Panc1 (cell line): ENCODE measurements around the gene CDX1. TPM values are rescaled to one million over a fixed set of nuclear protein-coding genes. Genes with fewer than 3 reads are reported as not detected.

Source experiments
- ATAC-seq: fragments of 200-7000 bp; cut with Tn5 transposase; 2 replicates; pipeline ENCODE4 v1.9.1; 2020; ENCODE audit warnings: mild to moderate bottlenecking, moderate library complexity
- BruUV-seq: library from RNA; stranded (reverse); fragments of 400-500 nt; replicated peaks from 2 replicates; lab custom pipeline; 2021; lab: Mats Ljungman, UMichigan
- CTCF ChIA-PET: fragments of 300-600 bp; sonication (Branson Sonifier 250); formaldehyde crosslinking; loops from one replicate; lab custom pipeline; 2022; ENCODE audit warnings: antibody characterized with exemption; lab: Charles Lee
- POLR2A ChIA-PET: fragments of 300-600 bp; sonication (Branson Sonifier 250); formaldehyde crosslinking; loops from one replicate; lab custom pipeline; 2022; ENCODE audit warnings: antibody characterized with exemption; lab: Charles Lee
- DNase-seq: peaks from one replicate; pipeline ENCODE4 v3.0.0-alpha.2; 2010; ENCODE audit warnings: low read depth, low spot score
- H3K27ac ChIP-seq: 2 replicates; pipeline ENCODE4 v1.5.1; 2011; ENCODE audit warnings: mild to moderate bottlenecking, low read length, inconsistent platforms
- H3K27me3 ChIP-seq: fragments of 200-500 bp; sonication (Bioruptor generic); 2 replicates; pipeline ENCODE4 v1.6.0; 2014; ENCODE audit warnings: low read length, inconsistent platforms; ENCODE audit not compliant: control insufficient read depth, insufficient read depth
- H3K36me3 ChIP-seq: fragments of 200-500 bp; sonication (Bioruptor generic); 2 replicates; pipeline ENCODE4 v1.5.1; 2014; ENCODE audit warnings: inconsistent platforms, mild to moderate bottlenecking, low read length, moderate library complexity; ENCODE audit not compliant: control insufficient read depth, insufficient read depth
- H3K4me1 ChIP-seq: 2 replicates; pipeline ENCODE4 v1.5.1; 2011; ENCODE audit warnings: inconsistent platforms, mild to moderate bottlenecking, low read length, moderate library complexity; ENCODE audit not compliant: control insufficient read depth, insufficient read depth
- H3K4me3 ChIP-seq, 2 experiments: 2 replicates each; pipeline ENCODE4 v1.5.1; 2011 to 2012; ENCODE audit warnings: low read depth in 2 of 2, low read length in 2 of 2, mild to moderate bottlenecking in 2 of 2, inconsistent platforms in 1 of 2, moderate library complexity in 1 of 2
- H3K9me3 ChIP-seq: fragments of 200-500 bp; sonication (Bioruptor generic); 2 replicates; pipeline ENCODE4 v1.5.1; 2014; ENCODE audit warnings: low read depth, mild to moderate bottlenecking, inconsistent platforms, low read length, moderate library complexity; ENCODE audit not compliant: control insufficient read depth, insufficient read depth
- POLR2AphosphoS5 ChIP-seq: IDR thresholded peaks from 2 replicates; pipeline ENCODE4 v1.6.1; 2012; ENCODE audit warnings: mild to moderate bottlenecking, low read depth, low read length, moderate library complexity
- SIN3A ChIP-seq: IDR thresholded peaks from 2 replicates; pipeline ENCODE4 v1.6.1; 2012; ENCODE audit warnings: low read depth, mild to moderate bottlenecking, low read length, moderate library complexity, borderline replicate concordance; ENCODE audit not compliant: insufficient read depth
- TCF7L2 ChIP-seq: IDR thresholded peaks from 2 replicates; pipeline ENCODE4 v1.6.1; 2011; ENCODE audit warnings: mild to moderate bottlenecking, low read depth, low read length, inconsistent platforms
- in situ Hi-C: cut with HindIII; loops from 2 replicates; pipeline ENCODE4 v1.10.0; 2016; ENCODE audit warnings: low sequenced_read_pairs, low pct_unique_long_range_greater_than_20kb
- intact Hi-C: fragments of 100-400 bp; cut with micrococcal nuclease; formaldehyde crosslinking; loops from one replicate; pipeline ENCODE4 v1.10.0; 2022; ENCODE audit not compliant: unreplicated experiment
- total RNA-seq: library from RNA; stranded (reverse); gene quantifications from one replicate; pipeline ENCODE4 v1.2.1, GENCODE V29; 2021; ENCODE audit not compliant: unreplicated experiment
- TF ChIP-seq, protein P1 (sequence below), 2 experiments: IDR thresholded peaks; 2 replicates each; pipeline ENCODE4 v1.6.1; 2011 to 2012; ENCODE audit warnings: low read depth in 2 of 2, control low read depth in 1 of 2, low read length in 1 of 2, mild to moderate bottlenecking in 1 of 2, moderate library complexity in 1 of 2; ENCODE audit not compliant: insufficient read depth in 1 of 2
- TF ChIP-seq, protein P2 (sequence below): fragments of 450-650 bp; IDR thresholded peaks from 2 replicates; pipeline ENCODE4 v1.5.1; 2017; ENCODE audit warnings: mild to moderate bottlenecking

The CDX1 gene
- total RNA-seq, 1 experiment from 2014 or later: not detected

DNA sequence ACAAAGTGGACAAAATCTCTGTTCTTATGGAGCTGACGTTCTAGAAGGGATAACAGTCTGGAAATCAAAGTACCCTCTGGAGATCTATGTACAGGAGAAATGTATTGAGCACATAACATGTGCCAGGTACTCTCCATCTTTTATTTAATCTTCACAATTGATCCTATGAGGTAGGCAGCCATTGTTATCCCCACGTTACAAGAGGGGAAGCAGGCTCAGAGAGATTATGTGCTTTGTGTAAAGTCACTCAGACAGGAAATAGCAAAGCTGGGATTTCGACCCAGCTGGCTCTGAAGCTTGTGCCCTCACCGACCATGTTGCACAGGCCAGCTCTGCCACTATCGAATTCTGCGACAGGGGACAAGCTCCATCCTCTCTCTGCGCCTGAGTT lies 32.4 kb upstream of the CDX1 start:
- CTCF ChIA-PET: no interaction called here
- no peak for TF ChIP-seq POLR2AphosphoS5
- TF ChIP-seq TCF7L2: no peak
- TF ChIP-seq, protein P1, sequence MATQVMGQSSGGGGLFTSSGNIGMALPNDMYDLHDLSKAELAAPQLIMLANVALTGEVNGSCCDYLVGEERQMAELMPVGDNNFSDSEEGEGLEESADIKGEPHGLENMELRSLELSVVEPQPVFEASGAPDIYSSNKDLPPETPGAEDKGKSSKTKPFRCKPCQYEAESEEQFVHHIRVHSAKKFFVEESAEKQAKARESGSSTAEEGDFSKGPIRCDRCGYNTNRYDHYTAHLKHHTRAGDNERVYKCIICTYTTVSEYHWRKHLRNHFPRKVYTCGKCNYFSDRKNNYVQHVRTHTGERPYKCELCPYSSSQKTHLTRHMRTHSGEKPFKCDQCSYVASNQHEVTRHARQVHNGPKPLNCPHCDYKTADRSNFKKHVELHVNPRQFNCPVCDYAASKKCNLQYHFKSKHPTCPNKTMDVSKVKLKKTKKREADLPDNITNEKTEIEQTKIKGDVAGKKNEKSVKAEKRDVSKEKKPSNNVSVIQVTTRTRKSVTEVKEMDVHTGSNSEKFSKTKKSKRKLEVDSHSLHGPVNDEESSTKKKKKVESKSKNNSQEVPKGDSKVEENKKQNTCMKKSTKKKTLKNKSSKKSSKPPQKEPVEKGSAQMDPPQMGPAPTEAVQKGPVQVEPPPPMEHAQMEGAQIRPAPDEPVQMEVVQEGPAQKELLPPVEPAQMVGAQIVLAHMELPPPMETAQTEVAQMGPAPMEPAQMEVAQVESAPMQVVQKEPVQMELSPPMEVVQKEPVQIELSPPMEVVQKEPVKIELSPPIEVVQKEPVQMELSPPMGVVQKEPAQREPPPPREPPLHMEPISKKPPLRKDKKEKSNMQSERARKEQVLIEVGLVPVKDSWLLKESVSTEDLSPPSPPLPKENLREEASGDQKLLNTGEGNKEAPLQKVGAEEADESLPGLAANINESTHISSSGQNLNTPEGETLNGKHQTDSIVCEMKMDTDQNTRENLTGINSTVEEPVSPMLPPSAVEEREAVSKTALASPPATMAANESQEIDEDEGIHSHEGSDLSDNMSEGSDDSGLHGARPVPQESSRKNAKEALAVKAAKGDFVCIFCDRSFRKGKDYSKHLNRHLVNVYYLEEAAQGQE (IDR thresholded peaks at IDR 0.05; ENCODE audit: insufficient read depth in 1 of 2, low read depth in 2 of 2, low read length in 1 of 2): no peak
- TF ChIP-seq SIN3A: no peak
- TF ChIP-seq, protein P2, sequence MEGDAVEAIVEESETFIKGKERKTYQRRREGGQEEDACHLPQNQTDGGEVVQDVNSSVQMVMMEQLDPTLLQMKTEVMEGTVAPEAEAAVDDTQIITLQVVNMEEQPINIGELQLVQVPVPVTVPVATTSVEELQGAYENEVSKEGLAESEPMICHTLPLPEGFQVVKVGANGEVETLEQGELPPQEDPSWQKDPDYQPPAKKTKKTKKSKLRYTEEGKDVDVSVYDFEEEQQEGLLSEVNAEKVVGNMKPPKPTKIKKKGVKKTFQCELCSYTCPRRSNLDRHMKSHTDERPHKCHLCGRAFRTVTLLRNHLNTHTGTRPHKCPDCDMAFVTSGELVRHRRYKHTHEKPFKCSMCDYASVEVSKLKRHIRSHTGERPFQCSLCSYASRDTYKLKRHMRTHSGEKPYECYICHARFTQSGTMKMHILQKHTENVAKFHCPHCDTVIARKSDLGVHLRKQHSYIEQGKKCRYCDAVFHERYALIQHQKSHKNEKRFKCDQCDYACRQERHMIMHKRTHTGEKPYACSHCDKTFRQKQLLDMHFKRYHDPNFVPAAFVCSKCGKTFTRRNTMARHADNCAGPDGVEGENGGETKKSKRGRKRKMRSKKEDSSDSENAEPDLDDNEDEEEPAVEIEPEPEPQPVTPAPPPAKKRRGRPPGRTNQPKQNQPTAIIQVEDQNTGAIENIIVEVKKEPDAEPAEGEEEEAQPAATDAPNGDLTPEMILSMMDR: no peak
- no peak overlapping the region for H3K4me3 ChIP-seq
- peaks cover 20% of the 10 kb centered on the region for H3K4me1 ChIP-seq
- H3K27ac ChIP-seq: no peak overlapping the region
- BruUV-seq: no TSS peak
- H3K36me3 ChIP-seq: no peaks in the 10 kb centered on the region
- no peaks in the 10 kb centered on the region for H3K27me3 ChIP-seq
- in situ Hi-C loops (no loop called here), intact Hi-C loops (no loop called here)
- POLR2A ChIA-PET: no interaction called here
- H3K9me3 ChIP-seq: no peaks in the 10 kb centered on the region
- DNase-seq (no peak), ATAC-seq (no peak)

DNA sequence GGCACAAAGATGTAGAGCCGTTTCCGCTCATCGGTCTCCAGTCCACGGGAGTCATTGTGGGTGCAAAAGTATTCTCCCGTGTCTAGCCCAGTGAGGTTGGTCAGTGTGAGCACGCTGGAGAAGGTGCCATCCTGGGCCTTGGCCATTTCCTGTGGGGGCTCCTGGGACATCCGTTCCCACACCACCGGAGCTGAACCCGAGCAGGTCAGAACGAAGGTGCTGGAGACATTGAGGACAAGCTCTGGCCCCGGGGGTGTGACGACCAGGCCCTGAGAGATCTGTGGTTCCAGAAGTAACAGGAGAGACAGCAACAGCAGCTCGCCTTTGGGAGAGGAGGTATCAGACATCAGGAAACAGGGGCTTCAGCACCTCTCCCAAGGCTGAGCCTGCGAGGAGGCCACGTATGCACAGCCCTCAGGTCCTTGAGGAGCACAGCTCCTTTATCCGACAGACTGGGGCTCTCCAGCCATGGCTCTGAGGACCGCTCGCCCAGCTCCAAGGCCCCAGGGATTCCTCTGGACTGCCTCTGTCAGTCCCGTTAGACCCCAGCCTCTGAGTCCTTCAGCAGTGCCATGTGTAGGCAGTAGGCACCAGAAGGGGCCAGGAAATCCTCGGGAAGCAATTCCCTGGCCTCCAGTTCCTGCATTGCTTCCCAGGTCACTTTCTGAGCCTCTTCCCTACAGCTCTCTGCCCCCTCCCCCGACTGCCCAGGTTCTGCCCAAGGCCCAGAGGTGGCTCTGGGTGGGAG lies 30.8 kb upstream of the CDX1 start:
- ChIA-PET CTCF (no interaction called here), POLR2A (interaction anchor here (0.9 kb wide), 1 partner anchor 217 kb away, joined by 3 read pairs; no protein-coding TSS in a partner anchor)
- intact Hi-C loops (no loop called here), in situ Hi-C loops (no loop called here)
- TF ChIP-seq, protein P2: no peak
- TF ChIP-seq POLR2AphosphoS5 (no peak), SIN3A (no peak), TCF7L2 (no peak)
- TF ChIP-seq, protein P1 (IDR thresholded peaks at IDR 0.05; ENCODE audit: insufficient read depth in 1 of 2, low read depth in 2 of 2, low read length in 1 of 2): no peak
- peaks cover 14% of the 10 kb centered on the region for H3K4me1 ChIP-seq
- H3K27ac ChIP-seq: no peak overlapping the region
- H3K36me3 ChIP-seq: no peaks in the 10 kb centered on the region
- no peaks in the 10 kb centered on the region for H3K9me3 ChIP-seq
- no peak overlapping the region for H3K4me3 ChIP-seq
- ATAC-seq (no peak), DNase-seq (no peak)
- no peaks in the 10 kb centered on the region for H3K27me3 ChIP-seq
- no TSS peak for BruUV-seq
